GM19467 (cell line): Measurements from ENCODE around the gene SERPINE3.

Experiments
- ATAC-seq: cut with Tn5 transposase; IDR thresholded peaks from one replicate; pipeline ENCODE4 v1.9.1; 2021; ENCODE audit warnings: mild to moderate bottlenecking, moderate library complexity; ENCODE audit not compliant: unreplicated experiment

SERPINE3 gene

GRCh38 chr13:51327961-51328360 lies 11.5 kb upstream of the SERPINE3 start:
- no peak for ATAC-seq

- ATAC-seq, result no peak
These were observed 11.0 kb upstream of the SERPINE3 start for GRCh38 chr13:51328488-51328887.

- no peak for ATAC-seq
These were observed 9.9 kb upstream of the SERPINE3 start for GRCh38 chr13:51329606-51330005.

- ATAC-seq, result no peak
These were observed 8.7 kb upstream of the SERPINE3 start for GRCh38 chr13:51330791-51331190.

GRCh38 chr13:51331354-51331861 lies 8.1 kb upstream of the SERPINE3 start:
- no peak for ATAC-seq

GRCh38 chr13:51332566-51333361 lies 6.7 kb upstream of the SERPINE3 start:
- no peak for ATAC-seq

GRCh38 chr13:51333421-51333820 lies 6.1 kb upstream of the SERPINE3 start:
- ATAC-seq, result no peak

GRCh38 chr13:51333826-51334225 lies 5.7 kb upstream of the SERPINE3 start:
- no peak for ATAC-seq

GRCh38 chr13:51336746-51337145 lies 2.7 kb upstream of the SERPINE3 start:
- ATAC-seq, result no peak

- ATAC-seq, result no peak
These were observed 651 bp downstream of the SERPINE3 start for GRCh38 chr13:51339952-51340732.

- ATAC-seq, result no peak
These were observed 1.7 kb downstream of the SERPINE3 start for GRCh38 chr13:51341232-51341631.

GRCh38 chr13:51341791-51342190 lies 2.3 kb downstream of the SERPINE3 start:
- ATAC-seq, result no peak

- ATAC-seq, result no peak
These were observed 3.2 kb downstream of the SERPINE3 start for GRCh38 chr13:51342706-51343105.

GRCh38 chr13:51343475-51343874 lies 4.0 kb downstream of the SERPINE3 start:
- ATAC-seq, result no peak

- no peak for ATAC-seq
These were observed 6.9 kb downstream of the SERPINE3 start for GRCh38 chr13:51346397-51346796.

GRCh38 chr13:51347099-51347498 lies 7.6 kb downstream of the SERPINE3 start:
- no peak for ATAC-seq

GRCh38 chr13:51348069-51348967 lies 8.8 kb downstream of the SERPINE3 start:
- ATAC-seq, result no peak

- no peak for ATAC-seq
These were observed 9.5 kb downstream of the SERPINE3 start for GRCh38 chr13:51349016-51349415.

- ATAC-seq, result no peak
These were observed 15.7 kb downstream of the SERPINE3 start for GRCh38 chr13:51355217-51355616.

GRCh38 chr13:51357928-51358595 lies 18.6 kb downstream of the SERPINE3 start:
- ATAC-seq, result no peak
